ENCODE measurements around the gene SP100.

Gene SP100

GRCh38 chr2:230494980-230495379, 79.0 kb downstream of the SP100 start:
- POLR2A ChIA-PET = no interaction called here
- CTCF ChIA-PET = interaction anchor here (0.6 to 1.0 kb wide), 3 partner anchors 13 to 73 kb away, joined by 3 read pairs; no protein-coding TSS in a partner anchor
- TF ChIP-seq ZSCAN30 (tag by site-specific recombination; IDR thresholded peaks at IDR 0.05) = no peak
- TF ChIP-seq ZNF521 (tag by site-specific recombination; IDR thresholded peaks at IDR 0.05) = no peak
- TF ChIP-seq ZNF140 (tag by site-specific recombination; IDR thresholded peaks at IDR 0.05) = no peak
- TF ChIP-seq PRDM6 (tag by site-specific recombination; IDR thresholded peaks at IDR 0.05) = no peak
- no peak for TF ChIP-seq ZNF426 (tag by site-specific recombination; IDR thresholded peaks at IDR 0.05)
- H3K36me3 ChIP-seq (ENCODE audit: control insufficient read depth in 2 of 2, insufficient read depth in 1 of 2, low read length in 2 of 2) = no peaks in the 10 kb centered on the region
- H3K9me3 ChIP-seq (ENCODE audit: control insufficient read depth, insufficient read depth, low read depth, low read length) = no peaks in the 10 kb centered on the region
- no peaks in the 10 kb centered on the region for H3K4me1 ChIP-seq (ENCODE audit: control insufficient read depth, insufficient read depth, low read length)
- no peak overlapping the region for H3K27ac ChIP-seq (ENCODE audit: extremely low read depth, low read depth, low read length)
- no peak overlapping the region for H3K4me3 ChIP-seq (ENCODE audit: low read depth, low read length)

- Histone ChIP-seq H3K4me1 (ENCODE audit: control insufficient read depth, insufficient read depth, low read length) (no peaks in the 10 kb centered on the region), H3K36me3 (ENCODE audit: control insufficient read depth in 2 of 2, insufficient read depth in 1 of 2, low read length in 2 of 2) (no peaks in the 10 kb centered on the region), H3K9me3 (ENCODE audit: control insufficient read depth, insufficient read depth, low read depth, low read length) (no peaks in the 10 kb centered on the region), H3K4me3 (ENCODE audit: low read depth, low read length) (no peak overlapping the region), H3K27ac (ENCODE audit: extremely low read depth, low read depth, low read length) (no peak overlapping the region)
- ChIA-PET POLR2A (no interaction called here), CTCF (no interaction called here)
- TF ChIP-seq ZBTB26 (tag by site-specific recombination; optimal IDR thresholded peaks at IDR 0.05) (no peak), EGR2 (tag by site-specific recombination; IDR thresholded peaks at IDR 0.05; ENCODE audit: low read depth) (no peak), BCL6B (tag by site-specific recombination; IDR thresholded peaks at IDR 0.05) (no peak), ZNF146 (tag by site-specific recombination; IDR thresholded peaks at IDR 0.05) (no peak), KLF17 (tag by site-specific recombination; IDR thresholded peaks at IDR 0.05) (no peak), ZNF544 (tag by site-specific recombination; IDR thresholded peaks at IDR 0.05) (no peak), ZNF510 (tag by site-specific recombination; IDR thresholded peaks at IDR 0.05; ENCODE audit: insufficient replicate concordance) (no peak), HOXA7 (CRISPR knock-in tag; IDR thresholded peaks at IDR 0.05; ENCODE audit: borderline replicate concordance) (no peak), YY1 (tag by site-specific recombination; IDR thresholded peaks at IDR 0.05) (no peak), ZIC2 (tag by site-specific recombination; IDR thresholded peaks at IDR 0.05) (no peak), ZFP41 (tag by site-specific recombination; IDR thresholded peaks at IDR 0.05; ENCODE audit: borderline replicate concordance) (no peak)
Measured at GRCh38 chr2:230496891-230497290, 80.9 kb downstream of the SP100 start.

- H3K27ac ChIP-seq (ENCODE audit: extremely low read depth, low read depth, low read length) = no peak overlapping the region
- no peak overlapping the region for H3K4me3 ChIP-seq (ENCODE audit: low read depth, low read length)
- POLR2A ChIA-PET = no interaction called here
- TF ChIP-seq ZNF473 (tag by site-specific recombination; IDR thresholded peaks at IDR 0.05) (no peak), ZNF692 (tag by site-specific recombination; IDR thresholded peaks at IDR 0.05) (no peak), ZNF626 (tag by site-specific recombination; IDR thresholded peaks at IDR 0.05) (no peak), ZNF169 (tag by site-specific recombination; IDR thresholded peaks at IDR 0.05) (no peak), ZSCAN4 (tag by site-specific recombination; IDR thresholded peaks at IDR 0.05) (no peak)
- H3K4me1 ChIP-seq (ENCODE audit: control insufficient read depth, insufficient read depth, low read length) = no peaks in the 10 kb centered on the region
- CTCF ChIA-PET = interaction anchor here (0.7 to 1.1 kb wide), 3 partner anchors 12 to 173 kb away, joined by 3 to 4 read pairs (median 3); no protein-coding TSS in a partner anchor
- H3K9me3 ChIP-seq (ENCODE audit: control insufficient read depth, insufficient read depth, low read depth, low read length) = no peaks in the 10 kb centered on the region
- no peaks in the 10 kb centered on the region for H3K36me3 ChIP-seq (ENCODE audit: control insufficient read depth in 2 of 2, insufficient read depth in 1 of 2, low read length in 2 of 2)
Measured at GRCh38 chr2:230498506-230499107, 82.6 kb downstream of the SP100 start.

Data from HEK293 (cell line).